ENCODE measurements around the gene MRPS9.

MRPS9 gene

GRCh38 chr2:105143467-105144151 lies 105.7 kb downstream of the MRPS9 start:
- peak overlapping the region; percentile 49 for H3K4me3 ChIP-seq (ENCODE audit: low read depth, low read length)
- TF ChIP-seq CTCF (IDR thresholded peaks at IDR 0.05; ENCODE audit: low read depth, low read length, missing control alignments) = no peak
- no peak for DNase-seq

GRCh38 chr2:105144152-105144940 lies 106.5 kb downstream of the MRPS9 start:
- peaks cover 27% of the 10 kb centered on the region for H3K27me3 ChIP-seq (replicated peaks)
- DNase-seq = no peak
- in situ Hi-C loops (cut with HindIII; ENCODE audit: low pct_ligation_motif_present, low sequenced_read_pairs) = no loop called here
- H3K4me3 ChIP-seq (ENCODE audit: low read depth, low read length) = peak overlapping the region; percentile 39
- no peak overlapping the region for H3K27ac ChIP-seq
- H3K36me3 ChIP-seq (replicated peaks) = no peaks in the 10 kb centered on the region
- no peak for TF ChIP-seq CTCF (IDR thresholded peaks at IDR 0.05; ENCODE audit: low read depth, low read length, missing control alignments)

More at GRCh38 chr2:105143467-105144151, 105.7 kb downstream of the MRPS9 start:
- Histone ChIP-seq H3K27me3 (replicated peaks) (peaks cover 27% of the 10 kb centered on the region), H3K27ac (no peak overlapping the region), H3K36me3 (replicated peaks) (no peaks in the 10 kb centered on the region)
- in situ Hi-C loops (cut with HindIII; ENCODE audit: low pct_ligation_motif_present, low sequenced_read_pairs) = no loop called here

- Histone ChIP-seq H3K4me3 (ENCODE audit: low read depth, low read length) (no peak overlapping the region), H3K27ac (no peak overlapping the region), H3K36me3 (replicated peaks) (no peaks in the 10 kb centered on the region), H3K27me3 (replicated peaks) (peaks cover 27% of the 10 kb centered on the region)
- TF ChIP-seq CTCF (IDR thresholded peaks at IDR 0.05; ENCODE audit: low read depth, low read length, missing control alignments) = no peak
- DNase-seq = no peak
- in situ Hi-C loops (cut with HindIII; ENCODE audit: low pct_ligation_motif_present, low sequenced_read_pairs) = no loop called here
Measured at GRCh38 chr2:105144941-105145300, 107.1 kb downstream of the MRPS9 start.

- no peak for DNase-seq
- Histone ChIP-seq H3K4me3 (ENCODE audit: low read depth, low read length) (no peak overlapping the region), H3K27me3 (replicated peaks) (peaks cover 18% of the 10 kb centered on the region), H3K36me3 (replicated peaks) (no peaks in the 10 kb centered on the region), H3K27ac (no peak overlapping the region)
- TF ChIP-seq CTCF (IDR thresholded peaks at IDR 0.05; ENCODE audit: low read depth, low read length, missing control alignments) = no peak
- in situ Hi-C loops (cut with HindIII; ENCODE audit: low pct_ligation_motif_present, low sequenced_read_pairs) = no loop called here
Measured at GRCh38 chr2:105149272-105149671, 111.4 kb downstream of the MRPS9 start.

All from brain microvascular endothelial cell (primary cell).